GM21515 (cell line): ENCODE results near the gene FAM117B.
A peak's percentile ranks its signal among the peaks of the same experiment; 100 is the strongest.
"Not testable (repeated sequence)": the region's sequence is repeated elsewhere in the genome, so short reads cannot be mapped to it uniquely, and the experiment has no call there.

Experiments
- ATAC-seq: cut with Tn5 transposase; IDR thresholded peaks from one replicate; pipeline ENCODE4 v1.9.1; 2021; ENCODE audit not compliant: unreplicated experiment

Gene FAM117B

GRCh38 chr2:202756598-202756997, 121.8 kb downstream of the FAM117B start:
- ATAC-seq = no peak

DNA sequence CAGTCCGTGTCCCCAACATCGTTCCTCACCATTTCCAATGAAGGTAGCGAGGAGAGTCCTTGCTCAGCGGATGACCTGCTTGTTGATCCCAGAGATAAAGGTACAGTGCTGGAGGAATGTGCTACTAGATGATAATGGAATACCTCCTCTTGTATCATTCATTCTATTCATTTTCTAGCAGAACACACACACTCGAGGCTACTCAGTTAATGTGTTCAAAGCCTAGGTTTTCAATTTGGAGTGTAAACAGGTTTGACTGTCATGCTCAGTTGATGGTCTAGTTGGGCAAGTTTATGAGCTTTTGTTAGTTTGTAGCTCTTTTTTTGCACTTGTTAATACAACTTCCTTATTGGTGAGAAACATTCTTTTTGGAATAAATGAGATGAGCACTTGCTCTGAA, 122.6 kb downstream of the FAM117B start:
- ATAC-seq = no peak

DNA sequence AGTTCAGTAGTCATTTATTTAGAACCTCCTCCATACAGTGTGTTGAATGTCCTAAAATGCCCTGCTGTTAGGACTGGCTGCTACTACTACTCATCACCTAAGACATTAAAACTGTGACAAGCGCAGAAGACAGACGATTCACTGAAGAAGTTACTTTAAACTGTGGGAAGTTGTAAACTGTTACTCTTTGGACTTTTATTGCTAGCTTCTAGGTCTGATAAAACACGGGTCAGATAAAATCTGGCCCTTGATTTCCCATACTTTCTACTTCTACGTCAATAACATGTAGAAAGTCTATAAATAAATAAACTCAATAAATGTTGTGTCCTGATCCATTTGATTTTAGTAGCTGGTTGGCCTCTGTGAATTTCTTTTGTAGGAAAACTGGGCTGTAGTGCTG, 123.4 kb downstream of the FAM117B start:
- ATAC-seq = no peak

GRCh38 chr2:202758604-202759003, 123.8 kb downstream of the FAM117B start:
- ATAC-seq = no peak

DNA sequence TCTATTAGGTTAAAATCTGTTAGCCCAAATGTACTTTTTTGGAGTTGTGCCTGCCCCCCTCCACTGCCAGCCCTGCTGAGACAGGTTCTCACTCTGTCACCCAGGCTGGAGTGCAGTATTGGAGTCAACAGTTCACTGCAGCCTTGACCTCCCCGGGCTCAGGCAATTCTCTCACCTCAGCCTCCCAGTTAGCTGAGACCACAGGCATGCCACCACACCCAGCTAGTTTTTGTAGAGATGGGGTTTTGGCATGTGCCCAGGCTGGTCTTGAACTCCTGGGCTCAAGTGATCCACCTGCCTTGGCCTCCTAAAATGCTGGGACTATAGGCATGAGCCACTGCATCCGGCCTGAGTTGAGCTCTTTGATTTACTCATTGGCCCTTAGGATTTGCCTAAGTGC, 126.1 kb downstream of the FAM117B start:
- no peak for ATAC-seq

DNA sequence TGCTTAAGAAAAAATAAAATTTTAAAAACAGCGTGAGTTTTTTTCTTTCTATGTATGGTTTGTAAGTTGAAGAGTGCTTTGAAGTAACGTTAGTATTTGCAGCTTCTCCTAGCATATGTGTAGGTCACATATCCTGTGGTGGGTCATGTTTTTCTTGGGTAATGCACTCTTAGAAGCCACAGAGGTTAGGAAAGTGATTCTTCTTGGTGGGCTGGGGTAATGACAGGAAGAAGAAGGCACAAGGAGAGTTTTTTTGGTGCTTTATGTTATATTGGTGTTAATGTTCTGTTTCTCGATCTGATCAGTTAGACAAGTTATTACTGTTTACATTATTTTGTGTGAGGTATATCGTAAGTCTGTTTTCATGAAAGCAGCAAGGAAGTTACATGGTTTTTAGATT, 127.8 kb downstream of the FAM117B start:
- ATAC-seq = no peak

DNA sequence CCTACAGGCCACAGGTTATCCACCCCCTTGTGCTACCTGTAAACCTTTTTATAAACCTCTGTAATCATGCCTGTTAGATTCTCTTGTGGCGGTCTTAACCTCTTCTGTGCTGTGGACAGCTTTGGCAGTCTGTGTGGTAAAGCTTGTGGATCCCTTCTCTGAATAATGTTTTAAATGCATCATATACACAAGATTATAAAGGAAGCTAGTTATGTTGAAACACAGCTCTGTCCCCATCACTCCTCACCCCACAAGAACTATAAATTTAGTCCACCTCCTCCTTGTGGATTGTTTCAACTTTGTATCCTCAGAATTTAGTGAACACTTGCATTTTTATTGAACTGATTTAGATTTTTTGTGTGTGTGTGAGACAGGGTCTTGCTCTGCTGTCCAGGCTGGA, 129.1 kb downstream of the FAM117B start:
- ATAC-seq = no peak

DNA sequence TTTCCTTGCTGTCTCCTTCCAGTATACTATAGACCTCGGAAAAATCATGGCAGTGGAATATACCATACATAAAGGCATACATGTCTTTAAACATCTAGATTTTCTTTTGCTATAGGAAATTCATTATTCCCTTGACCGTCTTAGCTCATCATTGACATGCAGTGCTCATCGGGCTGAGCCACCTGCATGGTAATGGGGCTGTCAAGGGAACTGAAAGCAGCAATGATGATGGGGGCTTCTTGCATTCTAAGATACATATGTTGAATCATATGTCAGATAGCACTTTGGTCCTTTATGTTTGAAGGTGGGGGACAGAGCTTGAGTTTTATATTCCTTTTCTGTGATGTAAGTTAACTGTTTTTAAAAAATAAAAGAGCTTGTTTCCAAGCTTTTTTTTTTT, 130.2 kb downstream of the FAM117B start:
- no peak for ATAC-seq

DNA sequence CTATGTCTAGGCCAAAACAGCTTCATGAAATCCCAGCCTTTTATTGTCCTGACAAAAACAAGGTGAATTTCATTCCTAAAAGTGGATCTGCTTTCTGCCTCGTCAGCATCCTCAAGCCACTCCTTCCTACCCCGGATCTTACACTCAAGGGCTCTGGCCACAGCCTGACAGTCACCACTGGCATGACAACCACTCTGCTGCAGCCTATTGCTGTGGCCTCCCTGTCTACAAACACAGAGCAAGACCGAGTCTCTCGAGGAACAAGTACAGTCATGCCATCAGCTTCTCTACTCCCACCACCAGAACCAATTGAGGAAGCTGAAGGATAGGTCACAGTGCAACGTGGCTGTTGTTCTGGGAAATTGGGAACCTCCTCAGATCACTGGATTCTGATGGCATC, 130.7 kb downstream of the FAM117B start:
- no peak for ATAC-seq

- no peak for ATAC-seq
Observed at GRCh38 chr2:202768273-202768672, 133.5 kb downstream of the FAM117B start.

- ATAC-seq = no peak
Observed at GRCh38 chr2:202769201-202769600, 134.4 kb downstream of the FAM117B start.

DNA sequence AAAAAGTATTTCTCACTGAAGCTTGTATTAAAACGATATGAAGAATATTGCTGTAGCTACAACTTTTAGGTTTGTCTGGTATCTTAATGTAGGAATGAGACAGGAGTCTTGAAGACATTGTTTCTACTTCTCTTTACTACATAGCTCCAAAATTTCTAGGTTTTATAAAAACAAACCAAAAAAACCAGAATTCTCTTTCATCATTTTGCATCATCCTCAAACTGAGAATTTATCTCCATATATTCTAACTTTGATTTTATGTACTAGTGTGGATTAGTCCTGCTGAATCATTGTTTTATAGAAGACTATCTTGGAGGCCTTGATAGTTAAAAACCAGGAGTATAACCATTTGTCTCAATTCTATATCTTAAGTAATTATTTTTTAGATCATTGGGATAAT, 136.6 kb downstream of the FAM117B start:
- no peak for ATAC-seq

DNA sequence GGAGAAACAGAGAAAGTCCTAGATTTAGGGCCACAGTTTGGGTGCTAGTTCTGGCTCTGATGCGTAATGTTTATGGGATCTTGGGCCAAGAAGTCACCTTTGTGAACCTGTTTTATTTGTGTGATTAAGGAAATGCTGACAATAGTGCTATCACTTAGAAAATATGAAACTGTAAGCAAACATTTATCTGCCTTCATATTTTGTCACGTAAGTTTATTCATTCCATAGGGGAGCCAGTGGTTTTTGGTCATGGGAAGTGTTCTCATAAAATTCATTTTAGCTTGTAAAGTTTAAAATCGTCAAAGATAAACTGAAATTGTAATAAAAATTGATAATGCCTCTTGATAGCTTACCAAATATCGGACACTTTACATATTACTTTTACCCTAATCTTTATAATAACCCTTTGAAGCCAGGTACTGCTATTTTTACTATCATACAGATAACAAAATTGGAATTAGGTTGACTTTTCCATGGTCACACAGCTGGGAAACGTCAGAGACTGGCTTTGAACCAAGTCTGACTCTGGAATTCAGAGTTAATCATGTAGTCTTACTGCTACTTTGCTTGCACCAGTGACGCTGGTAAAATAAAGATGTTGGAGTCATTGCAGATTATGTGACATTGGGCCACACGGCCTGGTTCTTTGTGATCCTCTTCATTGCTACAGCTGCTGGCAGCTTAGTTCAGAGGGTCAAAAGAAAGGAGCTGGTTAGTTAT, 137.1 kb downstream of the FAM117B start:
- no peak for ATAC-seq

GRCh38 chr2:202773301-202773973, 138.7 kb downstream of the FAM117B start:
- ATAC-seq = no peak

GRCh38 chr2:202774104-202774503, 139.3 kb downstream of the FAM117B start:
- no peak for ATAC-seq

GRCh38 chr2:202778217-202778616, 143.4 kb downstream of the FAM117B start:
- ATAC-seq = no peak

GRCh38 chr2:202780514-202781021, 145.8 kb downstream of the FAM117B start:
- ATAC-seq = peak; percentile 92

GRCh38 chr2:202782940-202783558, 148.3 kb downstream of the FAM117B start:
- ATAC-seq = no peak

DNA sequence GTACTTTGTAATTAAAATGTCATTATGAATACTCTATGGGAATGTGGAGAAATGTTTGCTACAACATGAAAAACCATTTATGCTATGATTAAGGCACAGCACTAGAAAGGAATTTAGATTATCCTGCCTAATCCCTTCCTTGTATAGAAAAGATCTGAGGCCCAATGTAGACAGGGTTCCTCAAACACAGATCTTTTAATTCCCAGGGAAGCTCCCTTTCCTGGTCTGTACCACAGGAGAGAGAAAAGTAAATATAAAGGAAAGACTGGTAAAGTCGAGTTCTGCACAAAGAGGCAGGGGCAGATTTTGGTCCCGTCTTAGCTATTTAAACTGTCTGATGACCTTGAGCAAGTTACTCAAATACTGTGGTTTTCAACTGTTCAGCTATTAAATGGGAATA, 152.1 kb downstream of the FAM117B start:
- ATAC-seq = no peak

- no peak for ATAC-seq
Observed at GRCh38 chr2:202790676-202791075, 155.9 kb downstream of the FAM117B start.

DNA sequence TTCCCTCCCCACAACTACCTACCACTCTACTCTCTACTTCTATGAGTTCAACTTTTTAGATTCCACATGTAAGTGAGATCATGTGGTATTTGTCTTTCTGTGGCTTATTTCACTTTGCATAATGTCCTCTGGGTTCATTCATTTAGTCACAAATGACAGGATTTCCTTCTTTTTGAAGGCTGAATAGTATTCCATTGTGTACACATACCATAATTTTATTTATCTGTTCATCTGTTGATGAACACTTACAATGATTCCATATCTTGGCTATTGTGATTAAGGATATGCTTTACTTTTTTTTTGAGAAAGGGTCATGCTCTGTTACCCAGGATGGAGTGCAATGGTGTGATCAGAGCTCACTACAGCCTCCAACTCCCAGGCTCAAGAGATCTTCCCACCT, 163.2 kb downstream of the FAM117B start:
- ATAC-seq = no peak

GRCh38 chr2:202805911-202806310, 171.1 kb downstream of the FAM117B start:
- ATAC-seq = not testable (repeated sequence)
